ENCODE data around the gene SHISA5. TPM values are rescaled to one million over a fixed set of nuclear protein-coding genes. Genes with fewer than 3 reads are reported as not detected.

Gene SHISA5
- total RNA-seq, 3 donors from 2014 or later (not counting 1 experiment from before 2014, with no cell fraction given): 211 to 237 (median 218) TPM

DNA sequence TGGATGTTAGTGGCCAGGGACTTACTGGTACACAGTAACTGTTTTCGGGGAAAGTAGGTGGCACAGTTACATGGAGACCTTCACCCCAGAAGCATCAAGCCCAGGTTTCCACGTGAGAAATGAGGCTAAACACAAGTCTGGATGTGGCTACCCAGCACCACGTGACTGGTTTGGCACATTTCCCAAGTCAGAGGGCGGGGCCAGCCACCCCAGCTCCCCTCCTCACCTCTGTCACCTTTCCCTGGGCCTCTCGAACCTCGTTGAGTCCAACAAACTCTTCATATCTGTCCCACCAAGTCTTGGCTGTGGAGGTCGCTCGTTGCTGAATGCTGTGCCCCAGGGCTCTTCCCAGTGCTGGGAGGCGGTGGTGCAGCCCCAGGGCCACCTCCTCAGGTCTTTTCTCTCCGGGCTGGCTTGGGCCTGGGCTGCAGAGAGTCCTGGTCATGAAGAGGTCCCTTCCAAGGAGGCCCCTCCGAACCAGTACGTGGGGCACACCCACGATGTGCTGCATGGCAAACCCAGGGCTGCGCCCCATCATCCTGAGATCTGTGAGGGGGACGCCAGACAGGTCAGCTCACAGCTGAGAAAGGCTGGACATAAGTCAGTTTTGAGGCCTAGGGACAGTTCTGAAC lies 69.3 kb downstream of the SHISA5 start:
- Histone ChIP-seq H3K4me1 (ENCODE audit: control insufficient read depth, insufficient read depth, low read length) (peaks cover 57% of the 10 kb centered on the region), H3K27ac (ENCODE audit: low read length) (no peak overlapping the region), H3K27me3 (ENCODE audit: control insufficient read depth, insufficient read depth, low read length) (no peaks in the 10 kb centered on the region), H3K4me3 (ENCODE audit: low read length) (no peak overlapping the region), H3K36me3 (ENCODE audit: control insufficient read depth, insufficient read depth, low read length) (peaks cover 11% of the 10 kb centered on the region), H3K9me3 (ENCODE audit: control insufficient read depth, insufficient read depth, low read length) (no peaks in the 10 kb centered on the region)
- no peak for TF ChIP-seq CTCF (IDR thresholded peaks at IDR 0.05)
- WGBS (ENCODE audit: insufficient coverage): 72% methylated on average over 15 of the region's 15 CpGs
- Mint-ChIP-seq H3K27me3 (ENCODE audit: low read depth in 2 of 2) (no peaks in the 10 kb centered on the region), H3K4me1 (peaks cover 11 to 38% of the 10 kb centered on the region in 2 donors), H3K27ac (peak overlapping the region in 1 of 2 donors; percentile 11), H3K9me3 (no peaks in the 10 kb centered on the region), H3K36me3 (no peaks in the 10 kb centered on the region), H3K4me3 (no peak overlapping the region)
- DNase-seq: peak in 1 of 2 donors; percentile 39
- intact Hi-C loops (cut with micrococcal nuclease): no loop called here
- no peak for ATAC-seq

- H3K27ac ChIP-seq (ENCODE audit: low read length): no peak overlapping the region
- ATAC-seq (no peak), DNase-seq (no peak)
- no peaks in the 10 kb centered on the region for H3K27me3 ChIP-seq (ENCODE audit: control insufficient read depth, insufficient read depth, low read length)
- no peaks in the 10 kb centered on the region for H3K9me3 Mint-ChIP-seq
- H3K36me3 ChIP-seq (ENCODE audit: control insufficient read depth, insufficient read depth, low read length): peaks cover 11% of the 10 kb centered on the region
- no peak overlapping the region for H3K27ac Mint-ChIP-seq
- no peaks in the 10 kb centered on the region for H3K27me3 Mint-ChIP-seq (ENCODE audit: low read depth in 2 of 2)
- no peaks in the 10 kb centered on the region for H3K9me3 ChIP-seq (ENCODE audit: control insufficient read depth, insufficient read depth, low read length)
- H3K4me1 ChIP-seq (ENCODE audit: control insufficient read depth, insufficient read depth, low read length): peaks cover 55% of the 10 kb centered on the region
- no peak overlapping the region for H3K4me3 ChIP-seq (ENCODE audit: low read length)
- intact Hi-C loops (cut with micrococcal nuclease): no loop called here
- TF ChIP-seq CTCF (IDR thresholded peaks at IDR 0.05): no peak
- 96% methylated on average over 12 of the region's 12 CpGs for WGBS (ENCODE audit: insufficient coverage)
- no peaks in the 10 kb centered on the region for H3K36me3 Mint-ChIP-seq
- no peak overlapping the region for H3K4me3 Mint-ChIP-seq
- H3K4me1 Mint-ChIP-seq: peaks cover 9 to 31% of the 10 kb centered on the region in 2 donors
Observed at GRCh38 chr3:48433472-48434118, 70.4 kb downstream of the SHISA5 start.

DNA sequence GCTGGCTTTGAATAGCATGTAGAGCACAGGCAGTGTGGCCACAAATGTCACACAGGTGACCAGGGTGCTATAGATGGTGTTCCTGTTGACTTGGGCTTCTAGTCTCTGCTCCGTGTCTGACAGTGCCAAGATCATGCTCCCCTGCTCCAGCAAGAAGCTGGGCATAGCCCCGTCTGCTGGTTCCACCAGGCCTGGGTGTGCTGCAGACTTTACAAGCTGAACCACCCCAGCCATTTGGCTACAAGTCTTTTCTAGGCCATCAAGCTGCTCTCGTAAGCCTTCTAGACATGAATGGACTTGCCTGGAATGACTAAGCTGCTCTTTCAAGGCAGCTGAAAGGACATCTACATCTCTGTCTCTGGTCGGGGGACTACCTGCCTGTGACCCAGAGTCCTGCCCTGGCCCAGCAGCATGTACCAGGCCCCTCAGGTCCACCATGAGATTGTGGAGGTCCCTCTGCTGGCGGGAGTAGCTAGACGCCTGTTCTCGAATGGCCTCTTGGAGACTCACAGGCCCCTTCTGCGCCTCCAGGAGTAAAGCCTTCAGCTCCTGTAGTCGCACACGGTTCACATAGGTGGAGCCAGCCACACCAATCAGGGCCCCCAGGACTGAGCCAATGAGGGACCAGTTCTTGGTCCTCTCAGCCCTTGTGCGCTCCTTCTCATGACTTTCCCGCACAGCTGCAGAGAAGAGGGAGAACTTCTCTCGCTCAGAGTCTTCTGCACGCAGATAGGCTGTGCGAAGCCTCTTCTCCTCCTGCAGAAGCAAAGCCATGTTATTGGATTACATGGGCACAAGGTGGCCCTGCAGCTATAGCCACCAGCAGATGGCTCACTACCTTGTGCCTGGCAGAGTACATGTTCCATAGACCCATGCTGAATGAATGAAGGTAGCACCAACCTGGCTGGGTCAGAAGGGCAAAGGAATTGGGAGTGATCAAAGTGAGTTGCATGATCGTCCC lies 71.3 kb downstream of the SHISA5 start:
- Mint-ChIP-seq H3K9me3 (no peaks in the 10 kb centered on the region), H3K27me3 (ENCODE audit: low read depth in 2 of 2) (peaks cover 0 to 3% of the 10 kb centered on the region in 2 donors), H3K4me3 (no peak overlapping the region), H3K36me3 (no peaks in the 10 kb centered on the region), H3K4me1 (peaks cover 2 to 34% of the 10 kb centered on the region in 2 donors), H3K27ac (no peak overlapping the region)
- intact Hi-C loops (cut with micrococcal nuclease): no loop called here
- ATAC-seq (no peak), DNase-seq (no peak)
- peaks cover 11% of the 10 kb centered on the region for H3K36me3 ChIP-seq (ENCODE audit: control insufficient read depth, insufficient read depth, low read length)
- TF ChIP-seq CTCF (IDR thresholded peaks at IDR 0.05): no peak
- H3K27me3 ChIP-seq (ENCODE audit: control insufficient read depth, insufficient read depth, low read length): no peaks in the 10 kb centered on the region
- H3K4me1 ChIP-seq (ENCODE audit: control insufficient read depth, insufficient read depth, low read length): peaks cover 55% of the 10 kb centered on the region
- 92% methylated on average over 16 of the region's 16 CpGs for WGBS (ENCODE audit: insufficient coverage)
- H3K9me3 ChIP-seq (ENCODE audit: control insufficient read depth, insufficient read depth, low read length): no peaks in the 10 kb centered on the region
- no peak overlapping the region for H3K27ac ChIP-seq (ENCODE audit: low read length)
- H3K4me3 ChIP-seq (ENCODE audit: low read length): no peak overlapping the region
